Mesothelial cell of epicardium (in vitro differentiated cells): ENCODE results near the gene HSDL1. TPM values are rescaled to one million over a fixed set of nuclear protein-coding genes. Genes with fewer than 3 reads are reported as not detected.

Experiments
- DNase-seq, 2 experiments: peaks; one replicate each; pipeline ENCODE4 v3.0.0; 2021; ENCODE audit warnings: low spot score in 2 of 2; ENCODE audit not compliant: unreplicated experiment in 2 of 2
- H3K27ac Mint-ChIP-seq: 2 replicates; pipeline ENCODE4 v1.8.0; 2021; ENCODE audit warnings: mixed read lengths
- H3K27me3 Mint-ChIP-seq: 2 replicates; pipeline ENCODE4 v1.8.0; 2021; ENCODE audit warnings: low read depth, mixed read lengths
- H3K36me3 Mint-ChIP-seq: 2 replicates; pipeline ENCODE4 v1.8.0; 2021; ENCODE audit warnings: mixed read lengths
- H3K4me1 Mint-ChIP-seq: 2 replicates; pipeline ENCODE4 v1.8.0; 2021; ENCODE audit warnings: mixed read lengths
- H3K4me3 Mint-ChIP-seq: 2 replicates; pipeline ENCODE4 v1.8.0; 2021; ENCODE audit warnings: mild to moderate bottlenecking, moderate library complexity, mixed read lengths
- H3K9me3 Mint-ChIP-seq: 2 replicates; pipeline ENCODE4 v1.8.0; 2021; ENCODE audit warnings: mixed read lengths
- total RNA-seq: library from RNA; stranded (reverse); gene quantifications from 3 replicates; pipeline ENCODE4 v1.2.1, GENCODE V29; 2021
- TF ChIP-seq, protein P1 (sequence below): fragments of 200-600 bp; sonication (generic); IDR thresholded peaks from one replicate; pipeline ENCODE4 v1.5.0; 2021; ENCODE audit warnings: antibody characterized with exemption; ENCODE audit not compliant: unreplicated experiment

HSDL1 gene
- total RNA-seq, 1 donor from 2014 or later = 47.6 TPM

- no peak overlapping the region for H3K27ac Mint-ChIP-seq
Observed at GRCh38 chr16:84087466-84088151, 57.4 kb downstream of the HSDL1 start.

DNA sequence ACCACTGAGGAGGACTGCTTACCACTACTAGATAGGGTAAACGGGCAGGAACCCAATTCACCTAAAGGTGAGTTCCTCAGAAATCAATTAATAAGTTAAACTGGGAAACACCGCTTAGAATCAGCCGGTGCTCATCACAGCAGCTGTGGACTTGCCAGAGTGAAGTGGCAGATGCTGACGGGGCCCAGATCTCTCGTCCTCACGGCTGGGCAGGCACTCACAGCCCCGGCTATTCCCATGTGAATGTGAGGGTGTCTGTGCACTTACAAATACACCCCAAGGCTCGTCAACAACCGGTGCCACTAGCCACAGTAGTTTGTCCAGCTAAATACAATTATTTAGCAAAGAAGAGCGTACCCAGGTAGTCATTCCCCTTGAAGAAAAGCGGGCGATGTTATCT lies 58.0 kb downstream of the HSDL1 start:
- no peak overlapping the region for H3K27ac Mint-ChIP-seq
- no peaks in the 10 kb centered on the region for H3K9me3 Mint-ChIP-seq
- H3K4me1 Mint-ChIP-seq = no peaks in the 10 kb centered on the region
- H3K4me3 Mint-ChIP-seq = no peak overlapping the region
- peaks cover 32% of the 10 kb centered on the region for H3K36me3 Mint-ChIP-seq
- no peaks in the 10 kb centered on the region for H3K27me3 Mint-ChIP-seq
- TF ChIP-seq, protein P1, sequence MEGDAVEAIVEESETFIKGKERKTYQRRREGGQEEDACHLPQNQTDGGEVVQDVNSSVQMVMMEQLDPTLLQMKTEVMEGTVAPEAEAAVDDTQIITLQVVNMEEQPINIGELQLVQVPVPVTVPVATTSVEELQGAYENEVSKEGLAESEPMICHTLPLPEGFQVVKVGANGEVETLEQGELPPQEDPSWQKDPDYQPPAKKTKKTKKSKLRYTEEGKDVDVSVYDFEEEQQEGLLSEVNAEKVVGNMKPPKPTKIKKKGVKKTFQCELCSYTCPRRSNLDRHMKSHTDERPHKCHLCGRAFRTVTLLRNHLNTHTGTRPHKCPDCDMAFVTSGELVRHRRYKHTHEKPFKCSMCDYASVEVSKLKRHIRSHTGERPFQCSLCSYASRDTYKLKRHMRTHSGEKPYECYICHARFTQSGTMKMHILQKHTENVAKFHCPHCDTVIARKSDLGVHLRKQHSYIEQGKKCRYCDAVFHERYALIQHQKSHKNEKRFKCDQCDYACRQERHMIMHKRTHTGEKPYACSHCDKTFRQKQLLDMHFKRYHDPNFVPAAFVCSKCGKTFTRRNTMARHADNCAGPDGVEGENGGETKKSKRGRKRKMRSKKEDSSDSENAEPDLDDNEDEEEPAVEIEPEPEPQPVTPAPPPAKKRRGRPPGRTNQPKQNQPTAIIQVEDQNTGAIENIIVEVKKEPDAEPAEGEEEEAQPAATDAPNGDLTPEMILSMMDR = no peak
- DNase-seq = no peak

More at GRCh38 chr16:84087466-84088151, 57.4 kb downstream of the HSDL1 start:
- Mint-ChIP-seq H3K27me3 (no peaks in the 10 kb centered on the region), H3K4me3 (no peak overlapping the region), H3K36me3 (peaks cover 31% of the 10 kb centered on the region), H3K9me3 (no peaks in the 10 kb centered on the region), H3K4me1 (no peaks in the 10 kb centered on the region)
- TF ChIP-seq, protein P1 = no peak
- no peak for DNase-seq

GRCh38 chr16:84086341-84086740 lies 58.6 kb downstream of the HSDL1 start:
- H3K27me3 Mint-ChIP-seq = no peaks in the 10 kb centered on the region
- no peaks in the 10 kb centered on the region for H3K4me1 Mint-ChIP-seq
- no peak overlapping the region for H3K27ac Mint-ChIP-seq
- H3K4me3 Mint-ChIP-seq = no peak overlapping the region
- peaks cover 28% of the 10 kb centered on the region for H3K36me3 Mint-ChIP-seq
- no peak for DNase-seq
- no peaks in the 10 kb centered on the region for H3K9me3 Mint-ChIP-seq
- TF ChIP-seq, protein P1 = no peak

DNA sequence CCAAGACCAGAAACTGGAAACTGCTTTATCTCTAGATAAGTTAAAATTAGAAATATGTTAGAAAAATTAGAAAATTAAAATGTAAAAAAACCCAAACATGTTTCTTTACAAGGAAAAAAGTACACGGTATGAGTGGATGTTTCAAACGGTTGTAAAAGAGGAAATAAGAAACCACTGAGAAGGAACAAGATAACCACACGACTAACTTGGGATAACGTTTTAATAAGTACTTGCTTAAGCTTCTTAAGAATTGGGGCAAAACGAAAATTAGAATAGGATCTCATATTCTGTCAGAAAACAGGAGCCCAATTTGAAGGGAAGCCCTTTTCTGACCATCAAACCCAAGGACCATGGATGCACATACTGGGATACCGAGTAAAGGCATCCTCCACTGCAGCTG lies 59.2 kb downstream of the HSDL1 start:
- H3K4me1 Mint-ChIP-seq = no peaks in the 10 kb centered on the region
- H3K9me3 Mint-ChIP-seq = no peaks in the 10 kb centered on the region
- TF ChIP-seq, protein P1 = no peak
- H3K27me3 Mint-ChIP-seq = no peaks in the 10 kb centered on the region
- H3K36me3 Mint-ChIP-seq = peaks cover 30% of the 10 kb centered on the region
- DNase-seq = no peak
- no peak overlapping the region for H3K27ac Mint-ChIP-seq
- H3K4me3 Mint-ChIP-seq = no peak overlapping the region

GRCh38 chr16:84085271-84085667 lies 59.7 kb downstream of the HSDL1 start:
- TF ChIP-seq, protein P1 = no peak
- Mint-ChIP-seq H3K36me3 (peaks cover 32% of the 10 kb centered on the region), H3K27me3 (no peaks in the 10 kb centered on the region)

More at GRCh38 chr16:84085271-84085667, 59.7 kb downstream of the HSDL1 start:
- Mint-ChIP-seq H3K4me3 (no peak overlapping the region), H3K9me3 (no peaks in the 10 kb centered on the region), H3K4me1 (no peaks in the 10 kb centered on the region), H3K27ac (no peak overlapping the region)
- no peak for DNase-seq
